HCT116 (cell line): Measurements from ENCODE around the gene TYRO3. TPM values are rescaled to one million over a fixed set of nuclear protein-coding genes. Genes with fewer than 3 reads are reported as not detected.

Source experiments
- ATAC-seq: fragments of 200-7000 bp; cut with Tn5 transposase; 2 replicates; pipeline ENCODE4 v1.9.1; 2020; ENCODE audit warnings: mild to moderate bottlenecking, moderate library complexity
- BruUV-seq: library from RNA; stranded (reverse); fragments of 400-500 nt; replicated peaks from 2 replicates; lab custom pipeline; 2021; lab: Mats Ljungman, UMichigan
- CTCF ChIA-PET: fragments of 300-600 bp; sonication (Branson Sonifier 250); formaldehyde crosslinking; loops from one replicate; lab custom pipeline; 2021; ENCODE audit warnings: antibody characterized with exemption; lab: Charles Lee
- POLR2A ChIA-PET: fragments of 300-600, 350-600 bp; sonication (Branson Sonifier 250); formaldehyde crosslinking; loops from one replicate; lab custom pipeline; 2021; ENCODE audit warnings: antibody characterized with exemption; lab: Charles Lee
- RAD21 ChIA-PET, 2 experiments: fragments of 300-600 bp; sonication (Branson Sonifier 250); formaldehyde crosslinking; loops; one replicate each; lab custom pipeline; 2023; ENCODE audit warnings: low total read pairs in 2 of 2; ENCODE audit not compliant: uncharacterized antibody in 2 of 2, unreplicated experiment in 2 of 2, low non-redundant PET in 1 of 2; lab: Charles Lee
- DNase-seq: peaks from one replicate; pipeline ENCODE4 v3.0.0-alpha.2; 2010; ENCODE audit warnings: low read depth, low spot score
- H2AFZ ChIP-seq: fragments of 200-600 bp; shearing (Covaris generic), sonication (generic); 2 replicates; pipeline ENCODE4 v1.6.1; 2017; ENCODE audit warnings: low read depth, mixed run types, mixed read lengths, antibody characterized with exemption, low read length; ENCODE audit not compliant: poor library complexity, severe bottlenecking
- H3K27ac ChIP-seq: 2 replicates; pipeline ENCODE4 v1.5.1; 2012; ENCODE audit warnings: low read depth, low read length
- H3K27me3 ChIP-seq: fragments of 200-600 bp; sonication (generic); 2 replicates; pipeline ENCODE4 v1.6.1; 2016; ENCODE audit warnings: mixed run types, low read length, mixed read lengths; ENCODE audit not compliant: insufficient read depth
- H3K36me3 ChIP-seq, 2 experiments: fragments of 200-500 bp in 1 of 2; fragments of 200-600 bp in 1 of 2; sonication (Bioruptor generic) in 1 of 2; sonication (generic) in 1 of 2; 2 replicates each; pipeline versions ENCODE4 v1.5.1 to v1.6.1; 2014 to 2016; ENCODE audit warnings: low read length in 2 of 2, inconsistent platforms in 1 of 2, mixed read lengths in 1 of 2, mixed run types in 1 of 2; ENCODE audit not compliant: insufficient read depth in 2 of 2, control insufficient read depth in 1 of 2
- H3K4me1 ChIP-seq, 2 experiments: fragments of 200-600 bp in 1 of 2; sonication (generic) in 1 of 2; 2 replicates each; pipeline versions ENCODE4 v1.5.1 to v1.6.1; 2012 to 2017; ENCODE audit warnings: low read length in 2 of 2, inconsistent platforms in 1 of 2, mild to moderate bottlenecking in 1 of 2, mixed read lengths in 1 of 2, mixed run types in 1 of 2, moderate library complexity in 1 of 2; ENCODE audit not compliant: insufficient read depth in 2 of 2, control insufficient read depth in 1 of 2
- H3K4me2 ChIP-seq: fragments of 200-600 bp; sonication (generic); 2 replicates; pipeline ENCODE4 v1.6.1; 2017; ENCODE audit warnings: mixed run types, low read length, mixed read lengths
- H3K4me3 ChIP-seq, 2 experiments: fragments of 200-600 bp in 1 of 2; sonication (generic) in 1 of 2; replicated peaks in 1 of 2; 2 replicates each; pipeline ENCODE4 v1.5.1; 2011 to 2016; ENCODE audit warnings: low read length in 2 of 2, control low read depth in 1 of 2, low read depth in 1 of 2, mild to moderate bottlenecking in 1 of 2, mixed read lengths in 1 of 2, mixed run types in 1 of 2
- H3K79me2 ChIP-seq: fragments of 200-600 bp; sonication (generic); 2 replicates; pipeline ENCODE4 v1.6.1; 2017; ENCODE audit warnings: mild to moderate bottlenecking, mixed run types, low read length, moderate library complexity, mixed read lengths; ENCODE audit not compliant: insufficient read depth
- H3K9ac ChIP-seq: fragments of 200-600 bp; sonication (generic); 2 replicates; pipeline ENCODE4 v1.6.1; 2016; ENCODE audit warnings: low read length, mixed read lengths
- H3K9me2 ChIP-seq: fragments of 200-600 bp; sonication (generic), shearing (Covaris generic); 2 replicates; pipeline ENCODE4 v1.6.1; 2017; ENCODE audit warnings: mixed run types, mild to moderate bottlenecking, moderate library complexity; ENCODE audit not compliant: insufficient read depth
- H3K9me3 ChIP-seq, 2 experiments: fragments of 200-500 bp in 1 of 2; fragments of 200-600 bp in 1 of 2; sonication (Bioruptor generic) in 1 of 2; sonication (generic) in 1 of 2; 2 replicates each; pipeline ENCODE4 v1.6.1; 2014 to 2017; ENCODE audit warnings: low read length in 2 of 2, mixed read lengths in 2 of 2, inconsistent platforms in 1 of 2, low read depth in 1 of 2, mild to moderate bottlenecking in 1 of 2, mixed run types in 1 of 2, moderate library complexity in 1 of 2; ENCODE audit not compliant: control insufficient read depth in 1 of 2, insufficient read depth in 1 of 2
- H4K20me1 ChIP-seq: fragments of 200-600 bp; sonication (generic), shearing (Covaris generic); 2 replicates; pipeline ENCODE4 v1.6.1; 2017; ENCODE audit warnings: mixed run types, mild to moderate bottlenecking, moderate library complexity; ENCODE audit not compliant: insufficient read depth
- CTCF ChIP-seq, 3 experiments: fragments of 200-600 bp in 1 of 3; sonication (generic) in 1 of 3; IDR thresholded peaks in 2 of 3; conservative IDR thresholded peaks in 1 of 3; 2 replicates each; pipeline ENCODE4 v1.5.1; 2012 to 2017; ENCODE audit warnings: low read depth in 2 of 3, low read length in 2 of 3, antibody characterized with exemption in 1 of 3, borderline replicate concordance in 1 of 3, control low read depth in 1 of 3, mild to moderate bottlenecking in 1 of 3, mixed read lengths in 1 of 3, mixed run types in 1 of 3, moderate library complexity in 1 of 3; ENCODE audit not compliant: insufficient read depth in 1 of 3
- FOSL1 ChIP-seq: IDR thresholded peaks from 2 replicates; pipeline ENCODE4 v1.6.1; 2012; ENCODE audit warnings: low read depth
- ZBTB33 ChIP-seq: IDR thresholded peaks from 2 replicates; pipeline ENCODE4 v1.6.1; 2011; ENCODE audit warnings: mild to moderate bottlenecking, low read length, moderate library complexity; ENCODE audit not compliant: insufficient replicate concordance; ENCODE audit errors: extremely low read depth
- intact Hi-C: fragments of 100-400 bp; cut with micrococcal nuclease; formaldehyde crosslinking; loops from 2 replicates; pipeline ENCODE4 v1.10.0; 2022
- total RNA-seq: library from RNA; stranded (reverse); gene quantifications from one replicate; pipeline ENCODE4 v1.2.1, GENCODE V29; 2021; ENCODE audit not compliant: unreplicated experiment

TYRO3 gene
- total RNA-seq, 1 experiment from 2014 or later = 34.6 TPM

- TF ChIP-seq CTCF (IDR thresholded peaks at IDR 0.05 in 2 of 3, conservative IDR thresholded peaks at IDR 0.05 in 1 of 3; ENCODE audit: borderline replicate concordance in 1 of 3, insufficient read depth in 1 of 3, low read depth in 2 of 3, low read length in 2 of 3) = no peak
These were observed 46.6 kb downstream of the TYRO3 start (continued) for GRCh38 chr15:41605566-41605965.

- Histone ChIP-seq H3K79me2 (no peaks in the 10 kb centered on the region), H3K4me2 (0 out of 2 replicates have a peak overlapping the region, but pooled peaks have one; percentile 12), H2AFZ (no peak overlapping the region), H3K4me3 (no peak overlapping the region), H3K27ac (no peak overlapping the region), H3K36me3 (no peaks in the 10 kb centered on the region), H3K4me1 (peaks cover 4 to 32% of the 10 kb centered on the region in 2 experiments; a peak in 3 of 4 replicates), H3K27me3 (no peaks in the 10 kb centered on the region), H3K9me3 (no peaks in the 10 kb centered on the region), H3K9ac (no peak overlapping the region), H4K20me1 (no peaks in the 10 kb centered on the region), H3K9me2 (no peaks in the 10 kb centered on the region)
- POLR2A ChIA-PET = no interaction called here
- CTCF ChIA-PET = interaction anchor here (0.6 to 1.1 kb wide), 2 partner anchors 204 to 298 kb away, joined by 3 read pairs; no protein-coding TSS in a partner anchor
- intact Hi-C loops = loop anchor here (10.0 kb wide), 1 partner anchor 298 kb away; no protein-coding TSS in a partner anchor
- RAD21 ChIA-PET = no interaction called here
- DNase-seq = no peak
- no TSS peak for BruUV-seq
- TF ChIP-seq FOSL1 (peak; percentile 13; the same call in 1 of the 2 replicates), ZBTB33 (no peak)
- no peak for ATAC-seq
These were observed 48.0 kb downstream of the TYRO3 start for GRCh38 chr15:41606997-41607396.
